SH-SY5Y (cell line): ENCODE results near the gene NTM.

Experiments used
- GATA2 ChIP-seq: IDR thresholded peaks from 2 replicates; pipeline ENCODE4 v1.6.1; 2011; ENCODE audit warnings: mild to moderate bottlenecking, low read depth, low read length
- GATA3 ChIP-seq: IDR thresholded peaks from 2 replicates; pipeline ENCODE4 v1.6.1; 2011; ENCODE audit warnings: low read depth, mild to moderate bottlenecking, low read length, moderate library complexity

DNA sequence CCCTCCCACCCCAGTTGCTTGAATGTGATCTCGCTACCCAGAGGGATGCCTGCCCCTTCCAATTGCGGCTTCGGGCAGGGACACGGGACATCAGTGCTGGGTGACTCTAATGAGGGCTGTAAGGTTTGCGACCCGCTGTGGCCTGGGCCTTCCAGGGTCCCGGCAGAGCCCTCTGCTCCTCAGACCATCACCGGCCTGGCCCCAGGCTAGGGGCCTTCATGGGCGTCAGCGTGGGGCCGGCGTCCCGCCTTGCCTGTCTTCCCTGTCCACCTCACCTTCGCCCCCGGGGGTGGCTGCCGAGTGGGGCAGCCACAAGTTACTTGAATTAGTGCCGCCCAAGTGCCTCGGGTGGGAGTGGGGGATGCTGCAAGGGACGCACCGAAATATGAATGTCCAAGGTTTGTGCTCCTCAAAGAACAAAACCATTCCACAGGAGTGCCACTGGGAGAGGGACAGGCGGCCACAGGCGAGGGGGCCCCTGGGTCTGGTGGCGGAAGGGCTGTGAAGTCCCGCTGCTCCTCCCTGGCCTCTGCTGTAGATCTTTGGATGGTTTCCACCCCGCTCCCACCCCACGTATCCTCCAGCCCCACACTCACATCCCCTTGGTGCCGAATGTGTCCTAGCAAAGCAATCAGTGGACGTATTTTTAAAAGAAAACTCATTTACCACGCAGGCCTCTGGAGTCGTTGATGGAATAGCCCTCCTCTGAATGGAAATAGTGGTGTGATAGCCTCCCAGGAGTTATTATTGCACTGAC is 317.1 kb downstream of the NTM start:
- no peak for TF ChIP-seq GATA2
- TF ChIP-seq GATA3 = no peak
